ENCODE data around the gene MACROD1. TPM values are rescaled to one million over a fixed set of nuclear protein-coding genes. Genes with fewer than 3 reads are reported as not detected.

Gene MACROD1
- total RNA-seq, 1 donor from 2014 or later, result 3.4 TPM

- H3K4me1 ChIP-seq (ENCODE audit: insufficient read depth, low read length), result no peaks in the 10 kb centered on the region
- Mint-ChIP-seq H3K4me1 (ENCODE audit: low read depth, unreplicated experiment) (no peaks in the 10 kb centered on the region), H3K36me3 (ENCODE audit: low read depth, unreplicated experiment) (peaks cover 2% of the 10 kb centered on the region), H3K4me3 (ENCODE audit: unreplicated experiment) (no peak overlapping the region), H3K27me3 (ENCODE audit: low read depth, unreplicated experiment) (peaks cover 69% of the 10 kb centered on the region), H3K9me3 (ENCODE audit: unreplicated experiment) (no peaks in the 10 kb centered on the region), H3K27ac (ENCODE audit: unreplicated experiment) (no peak overlapping the region)
- no peak overlapping the region for H3K27ac ChIP-seq (ENCODE audit: low read depth, low read length)
- peaks cover 36% of the 10 kb centered on the region for H4K20me1 ChIP-seq (ENCODE audit: insufficient read depth, low read length)
- H2AFZ ChIP-seq (ENCODE audit: low read depth, low read length), result no peak overlapping the region
- no peak overlapping the region for H3K4me3 ChIP-seq (ENCODE audit: insufficient read depth, low read depth, low read length)
- no peak overlapping the region for H3K9ac ChIP-seq (ENCODE audit: low read length)
- no peaks in the 10 kb centered on the region for H3K79me2 ChIP-seq (ENCODE audit: insufficient read depth, low read length)
- DNase-seq (ENCODE audit: low read depth) (no peak), FAIRE-seq (no peak)
- H3K36me3 ChIP-seq (ENCODE audit: insufficient read depth, low read length), result no peaks in the 10 kb centered on the region
- H3K27me3 ChIP-seq (ENCODE audit: insufficient read depth, low read length), result peaks cover 27% of the 10 kb centered on the region
- TF ChIP-seq CTCF (IDR thresholded peaks at IDR 0.05; ENCODE audit: insufficient read depth, low read depth, low read length), result no peak
- H3K4me2 ChIP-seq (ENCODE audit: low read length), result no peak overlapping the region
- no peaks in the 10 kb centered on the region for H3K9me3 ChIP-seq (ENCODE audit: insufficient read depth, low read depth, low read length)
Measured at GRCh38 chr11:64081745-64082442, 84.0 kb downstream of the MACROD1 start.

- H3K36me3 ChIP-seq (ENCODE audit: insufficient read depth, low read length), result no peaks in the 10 kb centered on the region
- DNase-seq (ENCODE audit: low read depth) (no peak), FAIRE-seq (no peak)
- H2AFZ ChIP-seq (ENCODE audit: low read depth, low read length), result no peak overlapping the region
- Mint-ChIP-seq H3K9me3 (ENCODE audit: unreplicated experiment) (no peaks in the 10 kb centered on the region), H3K27ac (ENCODE audit: unreplicated experiment) (no peak overlapping the region), H3K4me1 (ENCODE audit: low read depth, unreplicated experiment) (no peaks in the 10 kb centered on the region), H3K36me3 (ENCODE audit: low read depth, unreplicated experiment) (peaks cover 2% of the 10 kb centered on the region), H3K4me3 (ENCODE audit: unreplicated experiment) (no peak overlapping the region), H3K27me3 (ENCODE audit: low read depth, unreplicated experiment) (peaks cover 67% of the 10 kb centered on the region)
- no peak overlapping the region for H3K4me2 ChIP-seq (ENCODE audit: low read length)
- no peaks in the 10 kb centered on the region for H3K79me2 ChIP-seq (ENCODE audit: insufficient read depth, low read length)
- H3K4me3 ChIP-seq (ENCODE audit: insufficient read depth, low read depth, low read length), result no peak overlapping the region
- no peak overlapping the region for H3K9ac ChIP-seq (ENCODE audit: low read length)
- no peaks in the 10 kb centered on the region for H3K9me3 ChIP-seq (ENCODE audit: insufficient read depth, low read depth, low read length)
- no peak overlapping the region for H3K27ac ChIP-seq (ENCODE audit: low read depth, low read length)
- TF ChIP-seq CTCF (IDR thresholded peaks at IDR 0.05; ENCODE audit: insufficient read depth, low read depth, low read length) (no peak), EZH2 (IDR thresholded peaks at IDR 0.05; ENCODE audit: insufficient read depth, low read length) (no peak)
- no peaks in the 10 kb centered on the region for H3K4me1 ChIP-seq (ENCODE audit: insufficient read depth, low read length)
- peaks cover 27% of the 10 kb centered on the region for H3K27me3 ChIP-seq (ENCODE audit: insufficient read depth, low read length)
- peaks cover 31% of the 10 kb centered on the region for H4K20me1 ChIP-seq (ENCODE audit: insufficient read depth, low read length)
Measured at GRCh38 chr11:64080390-64080789, 85.5 kb downstream of the MACROD1 start.

GRCh38 chr11:64078905-64079304, 87.0 kb downstream of the MACROD1 start:
- Histone ChIP-seq H3K4me3 (ENCODE audit: insufficient read depth, low read depth, low read length) (no peak overlapping the region), H3K79me2 (ENCODE audit: insufficient read depth, low read length) (no peaks in the 10 kb centered on the region), H3K36me3 (ENCODE audit: insufficient read depth, low read length) (no peaks in the 10 kb centered on the region), H3K4me1 (ENCODE audit: insufficient read depth, low read length) (no peaks in the 10 kb centered on the region), H2AFZ (ENCODE audit: low read depth, low read length) (no peak overlapping the region), H3K27ac (ENCODE audit: low read depth, low read length) (no peak overlapping the region), H3K4me2 (ENCODE audit: low read length) (no peak overlapping the region), H4K20me1 (ENCODE audit: insufficient read depth, low read length) (peaks cover 36% of the 10 kb centered on the region), H3K27me3 (ENCODE audit: insufficient read depth, low read length) (peaks cover 25% of the 10 kb centered on the region), H3K9me3 (ENCODE audit: insufficient read depth, low read depth, low read length) (no peaks in the 10 kb centered on the region), H3K9ac (ENCODE audit: low read length) (no peak overlapping the region)
- FAIRE-seq (no peak), DNase-seq (ENCODE audit: low read depth) (no peak)
- Mint-ChIP-seq H3K36me3 (ENCODE audit: low read depth, unreplicated experiment) (peaks cover 2% of the 10 kb centered on the region), H3K27ac (ENCODE audit: unreplicated experiment) (no peak overlapping the region), H3K27me3 (ENCODE audit: low read depth, unreplicated experiment) (peaks cover 73% of the 10 kb centered on the region), H3K9me3 (ENCODE audit: unreplicated experiment) (no peaks in the 10 kb centered on the region), H3K4me1 (ENCODE audit: low read depth, unreplicated experiment) (no peaks in the 10 kb centered on the region), H3K4me3 (ENCODE audit: unreplicated experiment) (no peak overlapping the region)
- TF ChIP-seq CTCF (IDR thresholded peaks at IDR 0.05; ENCODE audit: insufficient read depth, low read depth, low read length) (no peak), EZH2 (IDR thresholded peaks at IDR 0.05; ENCODE audit: insufficient read depth, low read length) (no peak)

Data from astrocyte (in vitro differentiated cells and primary cell).